MCF 10A (cell line): ENCODE results near the gene SAMD11. TPM values are rescaled to one million over a fixed set of nuclear protein-coding genes. Genes with fewer than 3 reads are reported as not detected.
"Not testable (repeated sequence)": the region's sequence is repeated elsewhere in the genome, so short reads cannot be mapped to it uniquely, and the experiment has no call there.

ENCODE experiments used
- Bru-seq: library from RNA; stranded (reverse); fragments of 400-500 nt; gene quantifications from one replicate; lab custom pipeline; 2021; lab: Mats Ljungman, UMichigan
- BruChase-seq, 2 experiments: library from RNA; stranded (reverse); fragments of 400-500 nt; gene quantifications; one replicate each; lab custom pipeline; 2021; lab: Mats Ljungman, UMichigan
- BruUV-seq: library from RNA; stranded (reverse); fragments of 400-500 nt; replicated peaks from 2 replicates; lab custom pipeline; 2021; lab: Mats Ljungman, UMichigan
- CTCF ChIA-PET: fragments of 300-600 bp; sonication (Branson Sonifier 250); formaldehyde crosslinking; extraction: SDS; loops from one replicate; lab custom pipeline; 2021; ENCODE audit warnings: antibody characterized with exemption, inconsistent platforms; lab: Yijun Ruan, JAX
- POLR2A ChIA-PET: fragments of 300-600, 350-650 bp; sonication (Branson Sonifier 250); formaldehyde crosslinking; extraction: SDS; loops from one replicate; lab custom pipeline; 2020; ENCODE audit warnings: antibody characterized with exemption, inconsistent platforms; lab: Yijun Ruan, JAX
- DNase-seq: peaks from one replicate; pipeline ENCODE4 v3.0.0-alpha.2; 2018; ENCODE audit not compliant: unreplicated experiment
- H3K27ac Mint-ChIP-seq: one replicate; pipeline ENCODE4 v1.8.0; 2022; ENCODE audit warnings: mild to moderate bottlenecking, low read depth, mixed read lengths; ENCODE audit not compliant: unreplicated experiment
- H3K27me3 Mint-ChIP-seq: one replicate; pipeline ENCODE4 v1.8.0; 2022; ENCODE audit warnings: mixed read lengths; ENCODE audit not compliant: insufficient read depth, unreplicated experiment
- H3K36me3 Mint-ChIP-seq: one replicate; pipeline ENCODE4 v1.8.0; 2022; ENCODE audit warnings: mild to moderate bottlenecking, moderate library complexity, mixed read lengths; ENCODE audit not compliant: insufficient read depth, unreplicated experiment
- H3K4me1 Mint-ChIP-seq: one replicate; pipeline ENCODE4 v1.8.0; 2022; ENCODE audit warnings: mixed read lengths; ENCODE audit not compliant: insufficient read depth, unreplicated experiment
- H3K4me3 Mint-ChIP-seq: one replicate; pipeline ENCODE4 v1.8.0; 2022; ENCODE audit warnings: mild to moderate bottlenecking, moderate library complexity, mixed read lengths; ENCODE audit not compliant: unreplicated experiment
- H3K9me3 Mint-ChIP-seq: one replicate; pipeline ENCODE4 v1.8.0; 2022; ENCODE audit warnings: mixed read lengths; ENCODE audit not compliant: unreplicated experiment
- CTCF ChIP-seq: fragments of 200-600 bp; IDR thresholded peaks from one replicate; pipeline ENCODE4 v1.8.0; 2022; ENCODE audit warnings: antibody characterized with exemption, mild to moderate bottlenecking; ENCODE audit not compliant: unreplicated experiment
- intact Hi-C: fragments of 100-400 bp; cut with micrococcal nuclease; formaldehyde crosslinking; loops from 2 replicates; pipeline ENCODE4 v1.14.1; 2022
- long read RNA-seq: library from polyadenylated mRNA; stranded (forward); transcript quantifications from one replicate; pipeline ENCODE4 v2.0.0, GENCODE V29; 2022
- total RNA-seq: library from RNA; stranded (reverse); gene quantifications from 2 replicates; pipeline ENCODE4 v1.2.3, GENCODE V29; 2022

SAMD11 gene, protein sequence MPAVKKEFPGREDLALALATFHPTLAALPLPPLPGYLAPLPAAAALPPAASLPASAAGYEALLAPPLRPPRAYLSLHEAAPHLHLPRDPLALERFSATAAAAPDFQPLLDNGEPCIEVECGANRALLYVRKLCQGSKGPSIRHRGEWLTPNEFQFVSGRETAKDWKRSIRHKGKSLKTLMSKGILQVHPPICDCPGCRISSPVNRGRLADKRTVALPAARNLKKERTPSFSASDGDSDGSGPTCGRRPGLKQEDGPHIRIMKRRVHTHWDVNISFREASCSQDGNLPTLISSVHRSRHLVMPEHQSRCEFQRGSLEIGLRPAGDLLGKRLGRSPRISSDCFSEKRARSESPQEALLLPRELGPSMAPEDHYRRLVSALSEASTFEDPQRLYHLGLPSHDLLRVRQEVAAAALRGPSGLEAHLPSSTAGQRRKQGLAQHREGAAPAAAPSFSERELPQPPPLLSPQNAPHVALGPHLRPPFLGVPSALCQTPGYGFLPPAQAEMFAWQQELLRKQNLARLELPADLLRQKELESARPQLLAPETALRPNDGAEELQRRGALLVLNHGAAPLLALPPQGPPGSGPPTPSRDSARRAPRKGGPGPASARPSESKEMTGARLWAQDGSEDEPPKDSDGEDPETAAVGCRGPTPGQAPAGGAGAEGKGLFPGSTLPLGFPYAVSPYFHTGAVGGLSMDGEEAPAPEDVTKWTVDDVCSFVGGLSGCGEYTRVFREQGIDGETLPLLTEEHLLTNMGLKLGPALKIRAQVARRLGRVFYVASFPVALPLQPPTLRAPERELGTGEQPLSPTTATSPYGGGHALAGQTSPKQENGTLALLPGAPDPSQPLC
- total RNA-seq, result not detected in 2 replicates
- Bru-seq, nascent RNA, result percentile 6 among the genes with signal in this experiment
- not detected for BruChase-seq, experiment 1, labeled RNA remaining after a 6-hour chase
- BruChase-seq, experiment 2, labeled RNA remaining after a 2-hour chase, result not detected
- long read RNA-seq, result 0 reads

- no TSS peak for BruUV-seq
- Mint-ChIP-seq H3K27me3 (peaks cover 57% of the 10 kb centered on the region), H3K27ac (no peak within 1 kb of the TSS), H3K36me3 (no peaks in the 10 kb centered on the region), H3K4me3 (peak within 1 kb of the TSS; percentile 45), H3K4me1 (peaks cover 13% of the 10 kb centered on the region), H3K9me3 (no peaks in the 10 kb centered on the region)
- intact Hi-C loops, result no loop called here
- ChIA-PET CTCF (interaction anchor here (1.4 to 1.9 kb wide), 2 partner anchors 15 to 18 kb away, joined by 4 to 6 read pairs; no protein-coding TSS in a partner anchor), POLR2A (no interaction called here)
- TF ChIP-seq CTCF, result no peak
- peak; percentile 80 for DNase-seq
These were observed at the start of gene SAMD11 for GRCh38 chr1:923131-923990. TSS of gene SAMD11 (plus strand) at chr1:923923. CDS start at chr1:924432, 509 bp downstream.

- H3K27ac Mint-ChIP-seq, H3K36me3 Mint-ChIP-seq, H3K4me1 Mint-ChIP-seq, H3K9me3 Mint-ChIP-seq, intact Hi-C loops, DNase-seq, H3K4me3 Mint-ChIP-seq, BruUV-seq, POLR2A ChIA-PET, CTCF ChIA-PET: not testable (repeated sequence)
- H3K27me3 Mint-ChIP-seq, result peaks cover 35% of the 10 kb centered on the region
These were observed 47.1 kb upstream of the SAMD11 start for GRCh38 chr1:876428-877208.

DNA sequence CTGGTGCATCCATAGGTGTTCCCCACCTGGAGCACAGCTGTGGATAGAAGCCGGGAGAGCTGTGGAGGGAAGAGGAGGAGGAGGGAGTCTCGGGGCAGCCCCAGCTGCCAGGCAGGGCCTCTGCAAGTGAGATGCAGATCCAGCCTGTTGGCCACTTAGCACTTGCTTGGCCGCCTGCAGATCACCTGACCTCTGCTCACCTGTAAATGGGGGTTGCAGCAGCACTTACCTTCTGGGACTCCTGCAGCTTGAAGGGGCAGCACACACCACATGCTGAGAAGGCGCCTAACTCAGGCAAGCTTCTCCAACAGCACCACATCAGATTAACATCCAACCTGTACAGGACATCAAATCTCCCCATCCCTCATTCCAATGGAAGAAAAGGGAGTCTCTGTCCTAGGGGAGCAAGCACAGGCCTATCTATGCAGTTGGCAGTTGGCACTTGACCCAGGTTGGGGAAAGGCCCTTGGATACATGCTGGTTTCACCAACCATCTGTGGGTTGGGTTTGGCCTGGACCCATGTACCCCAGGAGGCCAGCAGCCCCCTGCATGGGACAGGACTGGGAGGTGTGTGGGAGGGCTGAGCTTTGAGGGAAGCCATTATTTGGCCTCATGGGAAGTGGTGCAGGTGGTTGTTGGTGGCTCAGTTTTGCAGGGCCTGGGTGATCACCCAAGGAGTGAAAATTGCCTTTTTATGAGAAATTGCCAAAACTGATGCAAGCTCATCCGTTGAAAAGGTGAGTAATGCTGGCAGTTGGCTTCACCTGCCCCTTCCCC lies 46.3 kb upstream of the SAMD11 start:
- POLR2A ChIA-PET, BruUV-seq, H3K4me3 Mint-ChIP-seq, intact Hi-C loops, H3K27ac Mint-ChIP-seq, DNase-seq, H3K4me1 Mint-ChIP-seq, CTCF ChIA-PET, H3K36me3 Mint-ChIP-seq, H3K9me3 Mint-ChIP-seq: not testable (repeated sequence)
- H3K27me3 Mint-ChIP-seq, result peaks cover 42% of the 10 kb centered on the region

- H3K4me3 Mint-ChIP-seq, POLR2A ChIA-PET, H3K27ac Mint-ChIP-seq, H3K9me3 Mint-ChIP-seq, DNase-seq, H3K4me1 Mint-ChIP-seq, H3K36me3 Mint-ChIP-seq, BruUV-seq, intact Hi-C loops: not testable (repeated sequence)
- CTCF ChIA-PET, result interaction anchor here (1.0 kb wide), 1 partner anchor 11 kb away, joined by 3 read pairs; no protein-coding TSS in a partner anchor
- H3K27me3 Mint-ChIP-seq, result peaks cover 74% of the 10 kb centered on the region
These were observed 43.2 kb upstream of the SAMD11 start for GRCh38 chr1:880511-880910.

GRCh38 chr1:880915-881314 lies 42.8 kb upstream of the SAMD11 start:
- DNase-seq, H3K9me3 Mint-ChIP-seq, CTCF ChIA-PET, H3K27ac Mint-ChIP-seq, POLR2A ChIA-PET, BruUV-seq, intact Hi-C loops, H3K4me1 Mint-ChIP-seq, H3K4me3 Mint-ChIP-seq, H3K36me3 Mint-ChIP-seq: not testable (repeated sequence)
- H3K27me3 Mint-ChIP-seq, result peaks cover 78% of the 10 kb centered on the region
